GM18519 (cell line): ENCODE results near the gene PIK3CG.

ENCODE experiments used
- ATAC-seq: cut with Tn5 transposase; IDR thresholded peaks from one replicate; pipeline ENCODE4 v1.9.1; 2021; ENCODE audit warnings: mild to moderate bottlenecking, moderate library complexity; ENCODE audit not compliant: unreplicated experiment, low FRiP score

Gene PIK3CG

DNA sequence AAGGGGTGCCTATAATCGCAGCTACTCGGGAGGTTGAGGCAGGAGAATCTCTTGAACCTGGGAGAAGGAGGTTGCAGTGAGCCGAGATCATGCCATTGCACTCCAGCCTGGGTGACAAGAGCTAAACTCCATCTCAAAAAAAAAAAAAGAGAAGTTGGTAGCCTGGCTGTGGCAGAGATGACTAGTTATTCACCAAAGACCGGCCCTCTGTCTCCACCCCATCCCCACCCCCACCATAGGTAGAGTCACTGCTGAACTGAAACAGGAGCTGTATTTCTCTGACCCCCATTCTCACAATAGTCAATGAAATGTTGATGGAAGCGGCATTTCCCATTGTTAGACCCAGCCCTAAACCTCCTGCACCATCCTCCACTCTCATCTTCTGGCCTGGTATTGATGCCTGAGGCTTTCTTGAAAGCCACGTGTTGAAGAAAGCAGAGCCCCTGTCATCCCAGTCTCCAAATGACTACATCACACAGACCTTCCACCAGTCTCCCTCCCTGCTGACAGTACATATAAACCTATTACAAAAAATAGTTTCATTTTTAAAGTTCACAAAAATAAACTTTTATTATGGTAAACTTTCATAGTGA lies 9.4 kb upstream of the PIK3CG start:
- ATAC-seq, result no peak

DNA sequence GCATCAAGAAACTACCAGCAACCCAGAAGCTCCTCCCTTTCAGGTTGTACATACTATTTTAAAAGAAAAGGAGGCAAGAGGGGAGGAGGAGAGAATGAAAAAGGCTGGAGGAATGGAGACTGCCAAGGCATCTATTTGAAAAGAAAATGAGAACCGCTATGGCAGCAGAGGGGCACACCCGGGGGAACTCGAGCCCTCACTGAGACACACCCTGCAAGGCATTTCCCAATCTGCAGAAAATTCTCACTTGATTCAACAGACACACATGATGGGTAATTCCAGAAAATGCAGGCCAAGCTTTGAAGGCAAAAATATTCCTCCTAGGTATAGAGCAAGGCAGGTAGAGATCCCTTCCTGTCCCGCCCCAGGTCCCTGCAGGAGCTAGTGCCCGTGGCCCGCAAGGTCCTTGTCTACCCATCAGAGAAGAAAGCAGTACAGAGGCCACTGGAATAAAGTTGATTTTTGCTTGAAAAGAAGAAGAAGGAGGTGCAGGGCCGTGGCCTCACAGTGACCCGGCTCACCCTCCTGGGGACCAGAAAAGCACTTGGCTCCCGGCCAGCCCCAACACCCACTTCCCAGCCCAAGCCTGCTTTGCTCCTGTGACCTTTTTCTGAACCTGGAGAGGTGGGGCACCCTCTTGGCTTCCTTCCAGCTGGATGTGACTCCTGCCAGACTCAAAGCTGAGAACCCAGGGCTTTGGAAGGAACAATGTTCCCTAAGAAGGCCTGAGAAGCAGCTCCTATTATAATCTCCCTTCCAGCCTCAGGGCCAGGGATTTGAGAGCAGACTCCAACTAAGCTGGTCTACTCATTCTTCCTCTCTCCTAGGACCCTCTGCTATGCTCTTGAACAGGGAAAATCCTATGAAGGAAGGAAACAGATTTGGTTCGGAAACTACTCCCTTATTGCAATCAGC lies 6.2 kb upstream of the PIK3CG start:
- ATAC-seq, result no peak

DNA sequence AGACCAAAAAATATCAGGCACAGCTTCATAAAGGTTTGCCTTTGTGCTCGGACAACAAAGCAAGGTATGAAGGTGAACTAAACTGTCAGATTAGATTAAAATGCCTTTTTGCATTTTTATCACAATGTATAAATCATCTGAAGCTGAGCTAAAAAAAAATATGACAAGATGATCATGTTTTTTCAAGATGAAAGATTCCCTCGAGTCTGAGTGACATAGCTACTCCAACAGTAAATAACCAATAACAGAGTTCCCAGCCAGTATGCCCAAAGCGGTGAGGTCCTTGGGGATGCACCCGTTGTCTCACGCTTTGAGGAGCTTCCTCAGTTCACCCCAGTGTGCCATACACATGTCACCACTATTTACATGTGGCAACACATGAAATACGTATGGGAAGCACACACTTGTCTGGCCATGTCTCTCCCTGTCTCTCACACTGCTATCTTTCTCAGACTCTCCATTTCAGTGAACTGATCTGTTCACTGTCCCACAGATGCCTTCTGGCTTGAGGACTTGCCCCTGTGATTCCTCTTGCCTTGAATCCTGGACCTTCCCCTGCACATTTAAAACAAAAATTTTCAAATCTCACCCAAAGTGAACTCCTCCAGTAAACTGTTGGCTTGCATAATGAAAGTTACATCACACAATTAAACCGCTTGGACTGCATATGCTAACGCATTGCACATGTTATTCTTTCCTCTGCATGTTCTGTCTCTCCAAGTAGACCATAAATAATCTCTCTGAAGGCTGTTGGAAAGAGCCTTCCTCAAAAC lies 2.6 kb upstream of the PIK3CG start:
- no peak for ATAC-seq

DNA sequence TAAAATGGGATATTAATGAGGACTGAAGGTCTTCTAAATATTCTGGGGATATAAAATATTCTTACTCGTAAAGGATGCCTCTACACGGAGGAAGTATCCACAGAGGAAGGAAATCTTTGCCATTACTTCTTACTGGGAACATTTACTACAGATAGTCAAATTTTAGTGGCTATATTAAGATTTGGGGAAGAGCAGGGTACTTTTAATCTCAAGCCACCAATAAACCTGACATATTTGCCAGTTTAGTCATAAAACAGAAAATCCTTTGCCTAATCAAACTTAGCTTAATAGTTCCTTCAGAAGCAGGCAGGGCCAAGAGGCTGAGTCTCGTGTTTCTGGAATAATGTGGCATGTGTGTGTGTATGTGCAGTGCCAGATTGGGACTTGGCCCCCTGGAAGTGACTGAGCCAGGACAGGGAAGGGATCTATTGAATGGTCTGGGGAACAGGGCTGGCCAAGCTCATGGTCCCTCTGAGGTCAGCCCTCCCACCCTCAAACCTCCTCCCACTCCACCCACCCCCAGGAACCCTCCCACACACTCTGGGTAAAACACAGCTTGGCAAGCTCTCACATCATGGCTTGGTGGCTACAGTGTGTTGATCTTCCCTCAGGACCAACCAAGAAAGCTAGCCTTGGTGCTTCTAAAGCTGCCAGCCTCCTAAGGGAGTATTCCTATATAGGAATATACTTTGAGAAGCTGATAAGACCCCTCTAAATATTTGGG lies 1.6 kb upstream of the PIK3CG start:
- ATAC-seq, result no peak

DNA sequence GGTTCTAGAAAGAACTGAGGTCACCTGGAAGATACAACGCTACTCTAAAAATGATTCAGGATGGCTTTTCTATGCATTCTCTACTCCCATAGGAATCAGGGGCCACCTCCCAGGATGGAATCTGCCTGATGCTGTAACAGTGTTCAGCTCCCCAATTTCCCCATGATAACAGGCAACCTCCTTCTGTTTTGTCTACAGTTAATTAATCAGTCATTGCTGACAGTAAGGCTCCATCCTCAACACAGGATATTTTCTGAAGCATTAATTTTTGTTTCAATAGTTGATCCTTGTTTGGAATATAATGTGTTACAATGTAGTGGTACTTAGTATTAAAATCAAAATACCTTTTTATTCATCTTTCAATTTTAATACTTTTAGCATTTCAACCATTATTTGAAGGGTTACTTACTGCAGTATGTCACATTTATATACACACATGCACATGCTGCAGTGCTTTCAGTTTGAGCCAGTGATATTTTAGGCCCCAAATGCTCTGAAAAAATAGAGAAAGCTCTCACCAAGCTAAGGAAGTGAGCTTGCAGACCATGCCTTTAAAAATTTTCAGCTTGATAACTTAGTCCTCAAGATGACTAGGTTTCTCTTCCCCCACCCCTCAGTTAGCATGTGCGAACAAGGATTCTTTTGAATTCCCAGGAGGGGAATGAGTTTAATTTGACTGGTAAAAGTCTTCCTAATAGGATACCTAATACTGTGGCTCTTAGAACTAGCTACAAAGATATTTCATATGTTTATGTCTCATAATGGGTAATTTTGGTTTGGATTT lies 592 bp upstream of the PIK3CG start:
- ATAC-seq, result peak; percentile 28

DNA sequence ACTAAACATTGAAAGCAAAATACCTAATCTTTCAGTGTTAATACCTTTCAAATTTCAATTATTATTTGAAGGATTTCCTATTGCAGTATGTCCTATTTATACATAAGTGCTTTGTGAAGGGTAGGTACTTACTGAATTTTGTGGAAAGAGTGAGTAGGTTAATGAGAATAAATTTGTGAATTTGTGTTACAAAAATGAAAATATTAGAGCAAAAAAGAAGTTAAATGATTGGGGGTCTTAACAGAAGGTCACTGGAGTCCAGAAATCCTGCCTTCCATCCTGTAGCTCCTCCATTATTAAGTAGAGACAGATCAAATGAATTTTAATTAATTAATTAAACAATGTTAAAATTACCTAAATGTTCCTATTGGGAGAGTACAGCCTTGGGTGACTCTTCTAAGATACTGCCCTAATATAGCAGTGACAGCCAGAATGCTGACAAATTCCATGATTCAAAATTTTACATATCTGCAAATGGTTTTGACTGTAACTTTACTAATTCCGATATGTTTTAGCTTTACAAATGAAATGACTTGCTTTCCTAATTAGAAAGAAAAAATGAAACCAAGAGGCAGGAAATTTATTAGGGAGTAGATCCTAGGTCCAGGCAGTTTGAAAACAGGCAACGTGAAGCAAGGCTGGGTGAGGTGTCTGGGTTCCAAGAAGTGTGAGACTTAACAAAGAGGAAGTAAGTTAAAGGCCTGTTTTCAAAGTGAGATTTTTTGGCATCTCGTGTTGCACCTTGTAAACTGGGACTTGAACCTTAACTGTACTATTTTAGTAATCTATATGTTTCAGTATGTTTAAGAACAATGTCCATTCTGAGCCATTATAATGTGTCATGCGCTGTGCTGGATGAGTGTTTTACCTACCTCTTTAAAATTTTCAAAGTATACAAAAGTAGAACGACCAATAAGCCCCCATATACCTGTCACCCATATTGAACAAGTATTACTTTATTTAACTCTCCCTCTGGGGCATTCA lies 1.5 kb downstream of the PIK3CG start:
- ATAC-seq, result peak; percentile 28

DNA sequence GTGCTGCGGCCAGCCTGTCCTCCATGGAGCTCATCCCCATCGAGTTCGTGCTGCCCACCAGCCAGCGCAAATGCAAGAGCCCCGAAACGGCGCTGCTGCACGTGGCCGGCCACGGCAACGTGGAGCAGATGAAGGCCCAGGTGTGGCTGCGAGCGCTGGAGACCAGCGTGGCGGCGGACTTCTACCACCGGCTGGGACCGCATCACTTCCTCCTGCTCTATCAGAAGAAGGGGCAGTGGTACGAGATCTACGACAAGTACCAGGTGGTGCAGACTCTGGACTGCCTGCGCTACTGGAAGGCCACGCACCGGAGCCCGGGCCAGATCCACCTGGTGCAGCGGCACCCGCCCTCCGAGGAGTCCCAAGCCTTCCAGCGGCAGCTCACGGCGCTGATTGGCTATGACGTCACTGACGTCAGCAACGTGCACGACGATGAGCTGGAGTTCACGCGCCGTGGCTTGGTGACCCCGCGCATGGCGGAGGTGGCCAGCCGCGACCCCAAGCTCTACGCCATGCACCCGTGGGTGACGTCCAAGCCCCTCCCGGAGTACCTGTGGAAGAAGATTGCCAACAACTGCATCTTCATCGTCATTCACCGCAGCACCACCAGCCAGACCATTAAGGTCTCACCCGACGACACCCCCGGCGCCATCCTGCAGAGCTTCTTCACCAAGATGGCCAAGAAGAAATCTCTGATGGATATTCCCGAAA lies 2.7 kb downstream of the PIK3CG start:
- ATAC-seq, result no peak

DNA sequence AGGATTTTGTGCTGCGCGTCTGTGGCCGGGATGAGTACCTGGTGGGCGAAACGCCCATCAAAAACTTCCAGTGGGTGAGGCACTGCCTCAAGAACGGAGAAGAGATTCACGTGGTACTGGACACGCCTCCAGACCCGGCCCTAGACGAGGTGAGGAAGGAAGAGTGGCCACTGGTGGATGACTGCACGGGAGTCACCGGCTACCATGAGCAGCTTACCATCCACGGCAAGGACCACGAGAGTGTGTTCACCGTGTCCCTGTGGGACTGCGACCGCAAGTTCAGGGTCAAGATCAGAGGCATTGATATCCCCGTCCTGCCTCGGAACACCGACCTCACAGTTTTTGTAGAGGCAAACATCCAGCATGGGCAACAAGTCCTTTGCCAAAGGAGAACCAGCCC lies 3.3 kb downstream of the PIK3CG start:
- ATAC-seq, result no peak

DNA sequence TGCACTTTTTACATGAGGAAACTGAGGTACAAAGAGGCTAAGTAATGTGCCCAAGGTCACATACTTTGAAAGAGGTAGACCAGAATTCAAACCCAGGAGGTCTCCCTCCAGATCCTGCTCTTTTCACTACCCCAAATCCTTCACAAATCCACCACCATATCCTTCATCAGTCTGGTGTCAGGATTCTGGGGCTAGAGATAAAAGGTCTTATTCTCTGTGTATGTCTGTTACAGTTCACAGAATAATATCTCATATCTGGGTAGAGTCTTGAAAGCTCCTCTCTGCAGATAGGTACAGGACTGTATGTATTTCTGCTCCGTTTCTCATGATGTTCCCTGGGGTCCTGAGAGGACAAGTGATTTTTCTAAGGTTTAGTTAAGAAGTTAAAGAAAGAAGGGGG lies 4.9 kb downstream of the PIK3CG start:
- ATAC-seq, result no peak

DNA sequence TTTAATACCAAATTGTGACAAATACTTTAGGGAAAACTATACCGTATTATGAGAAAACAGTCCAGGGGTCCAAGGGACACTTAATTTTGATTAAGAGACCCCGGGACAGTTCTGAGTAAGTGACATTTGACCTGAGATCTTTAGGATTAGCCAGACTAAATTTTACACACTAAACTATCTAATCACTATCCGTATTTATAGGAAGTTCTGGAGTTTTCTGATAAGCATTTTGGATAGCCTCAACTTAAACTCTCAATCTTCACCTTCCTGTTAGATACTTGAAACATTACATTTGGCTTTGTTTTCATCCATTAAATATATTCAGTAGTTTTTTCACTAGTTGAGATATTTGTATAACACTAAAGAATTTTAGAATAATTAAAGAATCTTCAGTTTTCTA lies 5.4 kb downstream of the PIK3CG start:
- no peak for ATAC-seq

DNA sequence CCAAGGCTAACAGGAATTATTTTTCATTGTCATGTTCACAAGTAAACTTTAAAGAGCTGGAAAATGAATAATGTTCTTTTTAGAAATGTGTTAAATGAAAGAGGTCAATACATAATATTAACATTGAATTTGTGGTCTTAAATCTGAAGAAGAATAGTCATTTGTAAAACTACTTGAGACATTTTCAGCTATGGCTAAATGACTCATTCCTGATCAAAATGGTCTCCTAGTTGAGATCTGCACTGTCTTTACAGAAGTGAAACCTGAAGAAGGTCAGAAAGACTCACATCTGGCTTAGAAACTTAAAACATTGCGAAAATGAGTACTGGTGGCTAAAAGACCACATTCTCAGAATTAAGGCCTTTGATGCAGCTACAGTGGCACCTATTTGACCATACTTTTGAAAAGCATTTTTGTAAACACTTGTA lies 5.9 kb downstream of the PIK3CG start:
- ATAC-seq, result peak; percentile 86

DNA sequence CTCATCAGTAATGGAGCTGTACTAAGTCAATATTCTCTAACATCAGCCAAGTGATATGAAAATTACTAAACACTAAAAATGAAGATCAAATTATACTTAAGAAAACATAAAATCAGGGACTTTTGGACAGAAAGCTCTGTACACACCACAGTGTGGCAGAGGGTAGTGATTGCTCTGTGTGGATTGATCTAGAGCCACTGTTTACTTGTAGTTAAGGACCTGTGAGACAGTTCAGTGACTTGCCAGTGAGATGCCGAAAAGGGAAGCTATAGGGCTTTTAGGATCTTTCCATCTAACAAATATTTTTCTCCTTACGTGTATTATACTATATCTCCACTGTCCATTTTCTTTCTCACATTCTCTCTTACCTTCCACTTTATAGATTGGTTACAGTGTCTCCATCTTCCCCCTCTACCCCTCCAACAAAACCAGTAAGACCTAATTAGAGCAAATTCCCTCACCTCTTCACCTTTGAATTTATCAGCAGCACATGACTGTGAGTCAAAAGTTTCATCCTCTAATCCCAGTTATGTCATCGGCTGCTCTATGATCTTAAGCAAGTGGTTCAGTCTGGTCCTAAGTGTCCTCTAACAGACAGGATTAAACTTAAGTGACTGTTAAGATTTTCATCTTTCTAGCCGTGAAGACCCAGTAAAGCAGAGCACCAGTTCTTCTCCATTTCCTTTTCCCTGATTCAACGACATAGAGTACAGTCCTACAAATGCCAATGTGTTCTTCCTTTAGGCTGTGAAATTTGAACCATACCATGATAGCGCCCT lies 6.9 kb downstream of the PIK3CG start:
- no peak for ATAC-seq

DNA sequence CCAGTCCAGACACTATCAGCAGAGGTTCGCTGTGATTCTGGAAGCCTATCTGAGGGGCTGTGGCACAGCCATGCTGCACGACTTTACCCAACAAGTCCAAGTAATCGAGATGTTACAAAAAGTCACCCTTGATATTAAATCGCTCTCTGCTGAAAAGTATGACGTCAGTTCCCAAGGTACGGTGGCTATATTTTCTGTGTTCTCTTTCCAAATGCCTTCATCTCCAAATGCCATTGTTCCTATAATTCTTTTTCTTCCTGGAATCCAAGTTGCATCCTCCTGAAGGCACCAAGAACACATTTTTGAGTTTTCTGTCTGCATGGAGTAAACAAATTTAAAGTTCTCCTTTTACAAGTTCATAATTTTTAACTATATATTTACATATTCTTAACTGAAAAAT lies 7.7 kb downstream of the PIK3CG start:
- no peak for ATAC-seq

DNA sequence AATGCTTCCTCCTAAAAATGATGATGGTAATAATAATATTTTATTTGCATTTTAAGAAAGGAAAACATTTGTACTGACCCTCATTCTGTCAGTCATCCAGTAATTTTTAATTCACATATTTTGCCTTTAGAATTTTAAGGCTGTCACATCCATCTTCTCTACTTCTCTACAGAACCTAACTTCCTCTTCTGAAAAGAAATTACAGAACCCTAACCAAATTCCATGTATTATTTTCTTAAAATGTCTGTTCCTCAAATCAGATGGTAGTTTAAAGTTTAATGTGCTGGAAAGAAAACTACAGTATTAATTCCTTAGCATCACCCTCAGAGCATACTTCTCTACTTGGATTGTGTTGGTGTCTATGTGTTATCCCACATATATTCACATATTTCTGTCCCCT lies 9.0 kb downstream of the PIK3CG start:
- no peak for ATAC-seq

DNA sequence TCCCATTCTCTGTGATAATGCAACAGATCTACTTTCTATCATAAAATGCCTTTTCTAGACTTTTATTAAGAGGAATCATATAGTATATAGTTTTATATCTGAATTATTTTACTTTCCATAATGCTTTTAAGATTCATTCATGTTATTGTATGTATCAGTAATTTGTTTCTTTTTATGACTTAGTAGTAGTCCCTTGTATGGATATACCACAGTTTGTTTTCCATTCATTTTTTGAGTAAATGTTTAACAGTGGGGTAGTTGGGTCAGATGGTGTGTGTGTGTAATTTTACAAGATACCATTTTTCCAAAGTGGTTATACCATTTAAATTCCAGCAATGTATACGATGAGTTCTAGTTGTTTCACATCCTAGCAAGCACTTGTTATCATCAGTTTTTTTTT lies 10.4 kb downstream of the PIK3CG start:
- no peak for ATAC-seq

DNA sequence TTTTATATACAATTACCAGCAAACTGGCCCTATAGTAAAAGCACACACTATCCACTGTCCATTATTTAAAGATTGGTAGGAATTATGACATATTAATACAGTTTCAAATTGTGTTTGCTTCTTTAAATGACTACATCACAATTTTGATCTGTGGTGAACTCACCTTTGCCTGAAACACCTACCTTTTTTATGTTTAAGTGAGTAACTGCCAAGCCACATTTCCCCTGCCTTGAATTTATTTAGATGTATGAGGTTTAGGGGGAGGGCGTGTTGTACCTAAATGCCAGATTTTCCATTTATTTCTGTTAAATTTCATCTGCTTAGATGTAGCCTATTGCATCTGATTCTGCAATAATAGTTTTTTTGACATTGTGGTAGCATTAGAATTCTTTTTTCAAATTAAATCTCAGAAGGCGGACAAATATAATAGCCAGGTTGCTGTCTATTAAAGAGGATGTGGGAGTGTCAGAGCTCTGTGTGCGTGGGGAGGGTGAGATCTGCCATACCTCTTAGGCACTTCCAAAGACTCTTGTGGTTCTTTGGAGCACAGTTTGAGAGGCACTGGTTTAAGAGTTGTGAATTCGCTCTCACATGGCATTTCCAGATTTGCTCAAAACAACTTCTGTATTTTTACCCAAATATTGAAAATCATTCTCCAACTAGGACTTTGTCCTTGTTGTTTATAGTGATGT lies 13.8 kb downstream of the PIK3CG start:
- ATAC-seq, result no peak

DNA sequence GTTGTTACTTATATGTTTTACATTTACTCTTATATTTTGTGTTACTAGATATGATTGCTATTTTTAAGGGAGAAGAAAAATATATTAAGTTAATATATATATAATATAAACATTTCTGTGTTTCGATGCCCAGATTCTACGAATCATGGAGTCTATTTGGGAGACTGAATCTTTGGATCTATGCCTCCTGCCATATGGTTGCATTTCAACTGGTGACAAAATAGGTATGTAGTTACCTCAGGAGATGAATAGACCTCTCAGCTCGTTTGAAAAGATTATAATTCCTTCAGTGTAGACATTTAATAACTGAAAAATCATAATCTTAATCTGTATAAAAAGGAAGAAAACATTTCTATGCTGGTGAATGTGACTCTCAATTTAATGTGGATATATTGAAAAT lies 16.9 kb downstream of the PIK3CG start:
- ATAC-seq, result no peak
